A172 (cell line): ENCODE results near the gene HAND1. TPM values are rescaled to one million over a fixed set of nuclear protein-coding genes. Genes with fewer than 3 reads are reported as not detected.
A peak's percentile ranks its signal among the peaks of the same experiment; 100 is the strongest.
"Not testable (repeated sequence)": the region's sequence is repeated elsewhere in the genome, so short reads cannot be mapped to it uniquely, and the experiment has no call there.

Source experiments
- DNase-seq: peaks from one replicate; pipeline ENCODE4 v3.0.0-alpha.2; 2015; ENCODE audit warnings: low spot score
- total RNA-seq: library from RNA; depleted of rRNA; stranded (reverse); fragments of >200 nt; shearing (Covaris generic); gene quantifications from 2 replicates; pipeline ENCODE4 v1.2.3, GENCODE V29; 2014; rRNA removed

Gene HAND1
- not detected in 2 replicates for total RNA-seq

DNA sequence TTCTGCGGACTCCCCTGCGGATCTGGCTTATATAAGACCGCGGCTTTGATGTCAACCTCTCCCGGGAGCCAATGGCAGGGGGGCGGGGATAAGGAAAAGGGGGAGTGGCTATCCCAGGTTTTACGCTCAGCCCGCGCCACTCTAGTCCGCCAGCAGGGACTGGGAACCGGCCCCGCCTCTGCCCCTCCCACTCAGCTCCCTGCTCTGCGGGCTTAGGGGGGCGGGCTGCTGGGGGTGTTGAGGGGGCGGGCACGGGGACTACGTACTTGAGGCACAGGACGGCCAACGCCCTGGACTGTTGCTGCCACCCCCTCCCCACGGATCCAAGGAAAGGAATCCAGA, at the start of gene HAND1:
TSS of gene HAND1 (minus strand) at position 4 of the 342 bp plus-strand sequence. CDS start 219 bp downstream, outside the sequence.
- DNase-seq: no peak

- no peak for DNase-seq
Measured at GRCh38 chr5:154526231-154527226, 48.5 kb upstream of the HAND1 start.

GRCh38 chr5:154524859-154525258, 46.8 kb upstream of the HAND1 start:
- DNase-seq: peak; percentile 24

- DNase-seq: no peak
Measured at GRCh38 chr5:154524181-154524580, 46.2 kb upstream of the HAND1 start.

- DNase-seq: peak; percentile 46
Measured at GRCh38 chr5:154523709-154524108, 45.7 kb upstream of the HAND1 start.

DNA sequence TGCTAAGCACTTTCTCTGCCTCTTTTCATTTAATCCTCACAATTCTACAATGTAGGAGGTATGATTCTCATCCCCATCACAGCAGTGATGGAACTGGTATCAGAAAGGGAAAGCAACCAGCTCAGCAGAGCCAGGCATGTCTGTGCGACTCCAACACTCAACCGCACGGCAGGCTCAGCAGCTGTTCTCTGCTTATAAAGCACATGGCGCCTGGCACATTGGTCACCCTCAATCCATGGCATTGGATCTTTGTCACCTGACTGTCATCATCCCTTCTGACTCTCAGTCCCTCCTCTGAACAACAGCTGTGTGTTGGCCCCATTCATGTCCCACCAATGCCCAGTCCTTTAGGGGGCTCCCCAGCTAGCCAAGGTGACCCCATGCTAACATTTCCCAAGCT, 45.1 kb upstream of the HAND1 start:
- no peak for DNase-seq

DNA sequence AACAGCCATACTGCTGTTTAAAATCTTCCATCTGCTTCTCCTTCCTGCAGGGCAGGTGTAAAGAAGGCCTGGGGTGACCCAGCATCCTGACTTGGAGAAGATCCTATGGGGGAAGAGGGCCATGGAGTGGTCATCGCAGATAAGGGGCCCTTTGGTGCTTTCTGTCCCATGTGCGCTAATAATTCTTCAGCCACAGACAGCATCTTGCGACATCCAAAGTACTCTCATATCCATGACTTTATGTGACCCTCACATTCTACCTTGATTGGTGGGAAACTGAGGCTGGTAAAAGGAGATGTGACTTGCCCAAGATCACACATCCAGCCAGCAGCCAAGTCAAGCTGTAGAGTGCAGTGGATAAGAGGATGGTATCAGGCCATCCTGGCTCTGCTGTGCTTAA, 44.3 kb upstream of the HAND1 start:
- no peak for DNase-seq

GRCh38 chr5:154521756-154522155, 43.7 kb upstream of the HAND1 start:
- DNase-seq: no peak

DNA sequence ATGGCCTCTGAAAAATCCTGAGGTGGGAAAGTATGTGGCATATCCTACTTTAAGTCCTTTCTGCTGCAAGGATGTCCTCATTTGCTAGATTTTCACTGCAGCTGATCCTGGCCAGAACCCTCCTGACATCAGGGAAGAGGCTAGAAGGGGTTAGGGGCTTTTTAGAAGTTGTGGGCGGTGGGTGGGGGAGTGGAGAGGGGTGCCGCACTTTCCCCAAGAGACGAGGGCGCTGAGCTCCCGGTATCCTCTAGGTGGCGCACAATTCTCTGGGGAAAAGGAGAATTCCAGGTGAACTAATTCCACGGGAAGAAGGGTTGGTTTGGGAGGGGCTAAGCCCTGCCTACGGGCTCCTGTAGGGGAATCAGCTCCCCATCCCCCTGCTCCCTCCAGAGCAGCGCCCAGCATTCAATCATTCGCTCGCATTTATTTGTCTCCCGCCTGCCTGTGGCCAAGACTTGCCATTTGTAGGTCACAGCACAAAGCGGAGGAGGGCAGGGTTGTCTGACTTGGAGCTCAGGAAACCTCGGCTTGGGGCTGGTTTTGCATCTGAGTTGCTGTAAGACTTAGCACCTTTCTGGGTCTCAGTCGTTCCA, 42.9 kb upstream of the HAND1 start:
- DNase-seq: peak; percentile 51

DNA sequence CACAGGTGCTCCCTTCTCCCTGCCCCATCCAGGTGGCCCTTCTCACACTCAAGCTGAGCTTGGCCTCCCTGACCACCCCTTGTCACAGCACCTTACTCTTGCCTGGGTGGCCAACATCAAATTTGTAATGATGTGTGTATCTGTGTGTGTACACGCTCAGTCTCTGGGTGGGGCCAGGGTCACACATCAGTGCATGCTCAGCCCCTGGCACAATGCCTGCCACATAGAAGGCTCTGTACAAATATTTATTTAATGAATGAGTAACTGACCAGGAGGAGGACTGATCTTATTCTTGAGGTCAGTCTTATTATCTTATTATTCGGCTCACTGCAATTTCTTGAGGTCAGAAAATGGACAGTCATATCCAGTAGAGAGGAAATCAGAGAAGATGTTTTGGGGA, 41.3 kb upstream of the HAND1 start:
- DNase-seq: peak; percentile 69

DNA sequence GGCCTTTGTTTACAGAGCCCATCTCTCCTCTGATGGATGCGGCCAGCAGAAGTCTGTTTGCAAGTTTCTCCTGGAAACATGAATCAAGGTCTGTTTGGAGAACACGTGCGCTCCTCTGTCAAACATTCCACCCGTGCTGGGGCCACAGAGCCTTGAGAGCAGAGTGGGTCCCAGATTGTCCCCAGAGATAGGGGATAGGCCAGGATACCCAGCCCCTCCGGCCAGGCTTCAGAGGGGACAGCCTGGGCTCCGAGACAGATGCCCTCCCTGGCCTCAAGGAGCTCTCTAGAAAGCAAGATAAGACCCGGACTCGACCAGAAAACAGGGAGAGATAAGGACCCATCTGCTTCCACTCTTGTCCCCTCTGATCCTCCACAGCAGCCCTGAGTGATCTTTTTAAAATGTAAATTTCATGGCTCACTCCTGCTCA, 40.4 kb upstream of the HAND1 start:
- DNase-seq: no peak

DNA sequence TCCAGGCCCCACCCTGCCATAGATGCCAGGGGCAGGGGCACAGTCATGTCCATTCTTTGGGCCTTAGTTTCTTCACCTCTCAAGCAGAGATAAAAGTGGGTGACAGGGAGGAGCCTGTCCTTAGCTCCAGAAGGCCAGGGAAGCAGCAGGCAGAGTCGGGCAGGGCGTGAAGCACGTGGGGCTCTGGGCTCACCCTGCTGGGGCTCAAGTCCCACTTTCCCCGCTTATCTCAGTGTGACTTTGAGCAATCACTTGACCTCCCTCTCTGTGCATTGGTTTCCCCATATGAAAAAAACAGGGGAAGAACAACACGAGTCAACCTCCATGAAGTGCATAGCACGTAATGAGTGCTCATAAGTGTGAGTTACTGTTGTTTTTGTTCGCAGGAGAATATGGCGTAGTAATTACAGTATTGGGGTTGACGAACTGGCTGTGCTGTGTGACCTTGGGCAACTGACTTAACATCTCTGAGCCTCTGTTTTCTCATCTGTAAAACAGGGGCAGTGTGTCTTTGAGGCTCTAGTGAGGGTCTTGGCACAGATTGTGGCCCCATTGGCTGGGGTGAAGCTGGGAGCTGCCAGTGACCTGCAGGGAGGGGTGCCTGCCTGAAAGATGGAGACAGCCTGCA, 39.9 kb upstream of the HAND1 start:
- no peak for DNase-seq

GRCh38 chr5:154517181-154517580, 39.2 kb upstream of the HAND1 start:
- no peak for DNase-seq

GRCh38 chr5:154516475-154516874, 38.4 kb upstream of the HAND1 start:
- DNase-seq: no peak

DNA sequence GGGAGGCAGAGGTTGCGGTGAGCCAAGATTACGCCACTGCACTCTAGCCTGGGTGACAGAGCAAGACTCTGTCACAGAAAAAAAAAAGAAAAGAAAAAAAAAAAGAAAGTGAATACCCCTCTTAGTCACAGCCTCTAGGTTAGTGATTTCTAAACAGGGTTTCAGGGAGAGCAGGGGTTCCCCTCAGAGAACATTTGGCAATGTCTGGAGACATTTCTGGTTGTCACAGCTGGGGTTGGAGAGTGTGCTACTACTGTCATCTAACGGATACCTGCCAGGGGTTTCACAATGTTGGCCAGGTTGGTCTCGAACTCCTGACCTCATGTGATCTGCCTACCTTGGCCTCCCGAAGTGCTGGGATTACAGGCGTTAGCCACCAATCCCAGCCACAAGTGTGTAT, 37.5 kb upstream of the HAND1 start:
- not testable (repeated sequence) for DNase-seq

- DNase-seq: no peak
Measured at GRCh38 chr5:154514331-154514730, 36.3 kb upstream of the HAND1 start.

- peak; percentile 44 for DNase-seq
Measured at GRCh38 chr5:154513669-154514084, 35.6 kb upstream of the HAND1 start.

- DNase-seq: no peak
Measured at GRCh38 chr5:154511984-154512383, 34.0 kb upstream of the HAND1 start.

- no peak for DNase-seq
Measured at GRCh38 chr5:154509784-154510555, 31.9 kb upstream of the HAND1 start.

DNA sequence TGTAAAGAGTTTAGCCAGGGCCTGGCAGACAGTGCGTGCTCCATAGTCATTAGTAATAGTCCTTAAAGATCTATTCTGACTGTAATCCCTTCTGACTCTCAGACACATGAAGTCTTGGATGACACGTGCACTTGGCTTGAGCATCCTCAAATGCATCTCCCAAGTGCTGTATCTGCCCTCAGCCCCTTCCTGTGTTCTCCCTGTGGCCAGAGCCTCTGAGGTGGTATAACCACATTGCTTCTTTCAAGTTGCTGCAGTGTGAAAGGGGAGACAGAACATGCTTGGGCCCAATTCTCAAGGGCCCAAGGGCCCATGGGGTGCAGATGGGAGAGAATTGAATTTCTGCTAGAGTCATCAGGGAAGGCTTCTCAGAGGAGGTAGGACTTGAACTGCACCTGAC, 30.1 kb upstream of the HAND1 start:
- no peak for DNase-seq

GRCh38 chr5:154506716-154507080, 28.7 kb upstream of the HAND1 start:
- DNase-seq: no peak
